CD8-positive, alpha-beta memory T cell (primary cell): ENCODE data around the gene ARHGAP27. TPM values are rescaled to one million over a fixed set of nuclear protein-coding genes. Genes with fewer than 3 reads are reported as not detected.
"Not testable (repeated sequence)": the region's sequence is repeated elsewhere in the genome, so short reads cannot be mapped to it uniquely, and the experiment has no call there.

Source experiments
- CTCF ChIA-PET: fragments of 350-600 bp; sonication (Branson Sonifier 250); formaldehyde crosslinking; loops from one replicate; lab custom pipeline; 2021; ENCODE audit warnings: antibody characterized with exemption; lab: Charles Lee
- POLR2A ChIA-PET: fragments of 350-600 bp; sonication (Branson Sonifier 250); formaldehyde crosslinking; loops from one replicate; lab custom pipeline; 2021; ENCODE audit warnings: antibody characterized with exemption; lab: Charles Lee
- DNase-seq, 5 donors: peaks; one replicate each; pipeline versions ENCODE4 v3.0.0 to v3.0.0-alpha.2; 2020 to 2022; ENCODE audit warnings: mixed read lengths in 1 of 5
- H3K27ac ChIP-seq: one replicate; pipeline ENCODE4 v1.7.0; 2013; ENCODE audit warnings: low read depth, mild to moderate bottlenecking, low read length, moderate library complexity
- H3K27me3 ChIP-seq: 2 replicates; pipeline ENCODE4 v1.7.0; 2013; ENCODE audit warnings: low read length, mild to moderate bottlenecking; ENCODE audit not compliant: insufficient read depth, poor library complexity, severe bottlenecking
- H3K36me3 ChIP-seq: 2 replicates; pipeline ENCODE4 v1.7.0; 2013; ENCODE audit warnings: mild to moderate bottlenecking, low read length, moderate library complexity; ENCODE audit not compliant: insufficient read depth
- H3K4me1 ChIP-seq: 2 replicates; pipeline ENCODE4 v1.7.0; 2013; ENCODE audit warnings: mild to moderate bottlenecking, low read length, moderate library complexity; ENCODE audit not compliant: insufficient read depth
- H3K4me3 ChIP-seq: 2 replicates; pipeline ENCODE4 v1.7.0; 2013; ENCODE audit warnings: mild to moderate bottlenecking, low read length
- H3K9me3 ChIP-seq: 2 replicates; pipeline ENCODE4 v1.7.0; 2013; ENCODE audit warnings: mild to moderate bottlenecking, low read length
- H3K27ac Mint-ChIP-seq, 8 donors: one replicate each; pipeline ENCODE4 v1.8.0; 2020 to 2021; ENCODE audit warnings: mixed read lengths in 8 of 8, mild to moderate bottlenecking in 6 of 8, inconsistent platforms in 3 of 8, moderate library complexity in 3 of 8
- H3K27me3 Mint-ChIP-seq, 2 donors: one replicate each; pipeline ENCODE4 v1.8.0; 2020 to 2021; ENCODE audit warnings: mixed read lengths in 2 of 2, mild to moderate bottlenecking in 1 of 2, moderate library complexity in 1 of 2
- H3K36me3 Mint-ChIP-seq, 3 donors: one replicate each; pipeline ENCODE4 v1.8.0; 2020 to 2021; ENCODE audit warnings: mixed read lengths in 3 of 3, inconsistent platforms in 1 of 3, mild to moderate bottlenecking in 1 of 3
- H3K4me1 Mint-ChIP-seq, 3 donors: one replicate each; pipeline ENCODE4 v1.8.0; 2020 to 2021; ENCODE audit warnings: mixed read lengths in 3 of 3, inconsistent platforms in 1 of 3, mild to moderate bottlenecking in 1 of 3
- H3K4me3 Mint-ChIP-seq, 7 donors: one replicate each; pipeline ENCODE4 v1.8.0; 2020 to 2021; ENCODE audit warnings: mixed read lengths in 7 of 7, mild to moderate bottlenecking in 6 of 7, moderate library complexity in 4 of 7, inconsistent platforms in 2 of 7
- H3K9me3 Mint-ChIP-seq, 5 donors: one replicate each; pipeline ENCODE4 v1.8.0; 2020 to 2022; ENCODE audit warnings: mixed read lengths in 5 of 5, mild to moderate bottlenecking in 3 of 5, moderate library complexity in 2 of 5, inconsistent platforms in 1 of 5
- polyA plus RNA-seq: library from polyadenylated mRNA; unstranded; fragments of 300-500 nt; fragmentation: Illumina TruSeq; gene quantifications from one replicate; pipeline ENCODE4 v1.2.3, GENCODE V29; 2021
- total RNA-seq, 2 experiments: library from RNA; stranded (reverse); gene quantifications; one replicate each; pipeline ENCODE4 v1.2.3, GENCODE V29; 2021

The ARHGAP27 gene
- total and polyA plus RNA-seq, 3 experiments from 2014 or later: 32.3 to 43.8 (median 39.9) TPM

DNA sequence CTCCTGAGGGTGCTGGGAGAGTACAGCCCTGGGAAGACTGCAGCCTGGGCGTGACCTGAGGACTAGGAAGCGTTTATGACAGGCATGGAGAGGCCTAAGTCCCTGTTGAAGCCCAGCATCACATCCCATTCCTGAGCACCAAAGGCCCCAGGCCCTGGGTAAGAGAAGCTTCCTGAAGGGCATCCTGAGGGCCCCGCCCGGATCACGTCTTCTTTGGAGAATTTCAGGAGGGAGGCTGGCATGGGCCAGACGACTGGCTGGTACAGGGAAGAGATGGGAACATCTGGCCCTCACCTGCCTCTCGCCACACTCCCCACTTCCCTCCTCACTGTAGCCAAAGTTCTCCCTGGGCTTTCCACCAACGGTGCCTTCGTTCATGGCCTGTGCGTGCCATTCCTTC lies 11.6 kb upstream of the ARHGAP27 start:
- H3K36me3 ChIP-seq, H3K4me3 Mint-ChIP-seq, H3K4me1 ChIP-seq, DNase-seq, POLR2A ChIA-PET, H3K27ac ChIP-seq, H3K27ac Mint-ChIP-seq, CTCF ChIA-PET, H3K4me3 ChIP-seq, H3K27me3 ChIP-seq, H3K9me3 Mint-ChIP-seq, H3K27me3 Mint-ChIP-seq, H3K9me3 ChIP-seq: not testable (repeated sequence)
- Mint-ChIP-seq H3K4me1 (peaks cover 9 to 14% (median 12%) of the 10 kb centered on the region in 3 donors), H3K36me3 (peaks cover 0 to 39% (median 4%) of the 10 kb centered on the region in 3 donors)

DNA sequence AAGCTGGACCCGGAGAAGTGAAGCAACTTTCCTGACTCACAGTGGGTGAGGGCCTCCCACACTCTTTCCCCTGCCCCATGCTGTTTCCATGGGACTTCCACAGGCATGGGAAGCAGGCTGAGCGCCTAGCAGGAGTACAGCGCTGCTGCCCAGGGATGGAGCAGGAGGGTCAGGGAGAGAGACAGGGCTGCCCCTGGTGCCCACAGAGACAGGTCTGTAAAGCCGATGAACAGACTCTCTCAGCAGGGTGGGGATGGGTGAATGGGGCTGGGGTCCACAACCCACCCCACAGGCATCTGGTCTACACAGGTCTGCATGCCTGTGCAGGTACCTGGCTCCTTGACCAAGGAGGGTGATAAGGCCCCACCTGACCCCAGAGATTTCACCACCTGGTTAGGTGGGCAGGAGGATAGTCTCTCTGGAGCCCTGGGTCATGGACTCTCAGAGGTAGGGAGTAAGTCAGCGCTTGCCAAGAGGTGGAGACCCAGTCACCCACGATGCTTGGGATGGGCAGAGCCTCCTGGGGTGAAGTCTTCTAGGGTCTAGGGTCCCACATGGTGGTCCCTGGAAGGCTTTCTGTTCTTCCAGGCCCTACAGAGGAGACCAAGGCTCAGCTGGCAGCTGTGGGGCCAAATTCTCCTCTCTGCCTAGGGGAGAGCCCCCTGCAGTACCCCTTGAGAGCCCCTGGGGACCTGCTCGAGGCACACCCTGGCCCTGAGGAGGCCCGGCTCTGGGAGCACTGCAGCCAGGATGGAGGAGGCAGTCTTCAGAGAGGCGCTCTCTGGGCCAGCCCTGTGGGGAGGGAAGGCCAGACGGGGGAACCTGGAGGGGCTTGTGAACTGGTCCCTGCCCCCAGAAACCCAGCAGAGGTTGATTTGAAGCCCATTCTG lies 10.9 kb upstream of the ARHGAP27 start:
- Mint-ChIP-seq H3K27ac (peak overlapping the region in 1 of 8 donors; percentile 41), H3K36me3 (peaks cover 0 to 43% (median 4%) of the 10 kb centered on the region in 3 donors), H3K4me1 (peaks cover 9 to 14% (median 12%) of the 10 kb centered on the region in 3 donors)
- H3K9me3 Mint-ChIP-seq, H3K4me3 ChIP-seq, POLR2A ChIA-PET, H3K4me3 Mint-ChIP-seq, CTCF ChIA-PET, H3K9me3 ChIP-seq, DNase-seq, H3K27me3 Mint-ChIP-seq, H3K27me3 ChIP-seq, H3K27ac ChIP-seq, H3K4me1 ChIP-seq, H3K36me3 ChIP-seq: not testable (repeated sequence)

DNA sequence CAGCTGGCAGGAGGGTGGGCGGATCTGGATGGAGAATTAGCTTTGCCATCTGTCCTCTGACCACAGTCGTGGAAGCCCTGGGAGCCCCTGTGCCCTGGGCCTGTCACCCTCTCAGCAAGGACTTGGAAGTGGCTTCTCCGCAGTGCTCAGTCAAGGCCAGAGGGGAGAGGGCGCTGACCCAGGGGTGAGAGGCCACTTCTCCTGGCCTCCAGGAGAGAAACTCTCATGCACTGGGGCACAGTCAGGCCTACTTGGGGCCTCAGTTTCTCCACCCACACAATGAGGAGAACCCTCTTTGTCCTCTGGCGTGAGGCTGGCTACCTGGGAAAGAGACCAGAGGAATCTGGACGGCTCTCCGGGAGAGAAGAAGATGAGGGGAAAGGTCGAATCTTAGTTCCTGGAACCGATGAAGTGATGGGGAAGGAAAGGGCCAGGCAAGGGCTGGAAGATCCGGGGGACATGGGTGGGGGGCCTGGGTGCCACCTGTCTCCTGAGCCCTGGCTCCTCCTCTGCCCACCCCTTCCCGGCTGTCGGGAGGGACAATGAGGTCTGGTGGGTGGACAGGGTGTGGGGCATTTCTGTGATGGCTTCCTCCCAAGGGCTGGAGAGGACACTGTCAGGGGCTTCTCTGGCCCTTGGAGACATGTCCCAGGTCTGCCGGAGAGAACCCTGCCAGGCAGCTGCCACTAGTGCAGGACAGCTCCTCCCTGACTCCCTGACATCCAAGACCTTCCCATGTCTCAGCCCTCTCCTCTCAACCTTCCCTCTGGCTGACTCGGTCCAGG lies 9.0 kb upstream of the ARHGAP27 start:
- Histone ChIP-seq H3K4me1 (peaks cover 4% of the 10 kb centered on the region), H3K36me3 (peaks cover 8% of the 10 kb centered on the region), H3K27me3 (no peaks in the 10 kb centered on the region), H3K4me3 (no peak overlapping the region), H3K9me3 (no peaks in the 10 kb centered on the region), H3K27ac (no peak overlapping the region)
- no peak for DNase-seq
- ChIA-PET CTCF (no interaction called here), POLR2A (no interaction called here)
- Mint-ChIP-seq H3K27ac (peak overlapping the region in 3 of 8 donors; percentile 29 to 72 (median 51)), H3K36me3 (peaks cover 0 to 43% (median 4%) of the 10 kb centered on the region in 3 donors), H3K4me1 (peaks cover 9 to 14% (median 12%) of the 10 kb centered on the region in 3 donors), H3K27me3 (no peaks in the 10 kb centered on the region), H3K4me3 (no peak overlapping the region), H3K9me3 (no peaks in the 10 kb centered on the region)

DNA sequence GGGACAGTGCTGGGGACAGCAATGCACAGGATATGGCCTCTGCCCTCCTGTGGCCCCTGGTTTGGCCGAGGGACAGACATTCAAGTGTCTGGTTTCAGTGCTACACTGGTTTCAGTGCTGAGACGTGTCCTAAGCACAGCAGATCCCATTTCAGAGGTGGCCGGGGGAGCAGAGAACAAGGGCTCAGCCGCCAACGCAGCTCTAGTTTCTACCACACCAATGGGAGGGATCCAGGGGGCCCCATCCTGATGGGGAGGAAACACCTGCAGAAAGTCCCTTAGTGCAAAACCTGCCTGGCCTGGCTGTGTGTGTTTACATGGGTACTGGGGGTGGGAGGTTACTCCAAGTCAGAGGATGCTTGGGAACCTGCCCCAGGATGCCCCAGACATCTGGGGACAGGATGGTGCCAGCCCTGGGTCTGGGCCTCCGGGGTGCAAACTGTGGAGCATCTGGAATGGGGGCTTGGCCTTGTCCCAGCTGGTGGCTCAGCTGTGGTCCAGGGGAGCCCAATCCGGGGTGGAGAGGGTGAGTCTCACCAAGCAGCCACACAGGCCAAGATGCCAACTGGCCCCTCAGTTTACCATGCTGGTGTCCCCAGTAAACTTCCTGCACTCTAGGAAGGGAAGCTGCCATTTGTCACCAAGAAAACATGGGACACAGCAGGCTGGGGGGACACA lies 8.3 kb upstream of the ARHGAP27 start:
- not testable (repeated sequence) for H3K27me3 Mint-ChIP-seq, DNase-seq, H3K4me1 ChIP-seq, H3K27ac ChIP-seq, H3K4me1 Mint-ChIP-seq, H3K4me3 ChIP-seq, H3K27me3 ChIP-seq, H3K9me3 Mint-ChIP-seq, H3K4me3 Mint-ChIP-seq, H3K36me3 ChIP-seq, H3K9me3 ChIP-seq
- ChIA-PET CTCF (interaction anchor here (1.4 kb wide), 1 partner anchor 12 kb away, joined by 6 read pairs; no protein-coding TSS in a partner anchor), POLR2A (interaction anchor here (1.2 kb wide), 1 partner anchor 10 kb away, joined by 7 read pairs; no protein-coding TSS in a partner anchor)
- H3K36me3 Mint-ChIP-seq: peaks cover 0 to 47% (median 4%) of the 10 kb centered on the region in 3 donors
- H3K27ac Mint-ChIP-seq: peak overlapping the region in 4 of 8 donors; percentile 15 to 78 (median 44)

DNA sequence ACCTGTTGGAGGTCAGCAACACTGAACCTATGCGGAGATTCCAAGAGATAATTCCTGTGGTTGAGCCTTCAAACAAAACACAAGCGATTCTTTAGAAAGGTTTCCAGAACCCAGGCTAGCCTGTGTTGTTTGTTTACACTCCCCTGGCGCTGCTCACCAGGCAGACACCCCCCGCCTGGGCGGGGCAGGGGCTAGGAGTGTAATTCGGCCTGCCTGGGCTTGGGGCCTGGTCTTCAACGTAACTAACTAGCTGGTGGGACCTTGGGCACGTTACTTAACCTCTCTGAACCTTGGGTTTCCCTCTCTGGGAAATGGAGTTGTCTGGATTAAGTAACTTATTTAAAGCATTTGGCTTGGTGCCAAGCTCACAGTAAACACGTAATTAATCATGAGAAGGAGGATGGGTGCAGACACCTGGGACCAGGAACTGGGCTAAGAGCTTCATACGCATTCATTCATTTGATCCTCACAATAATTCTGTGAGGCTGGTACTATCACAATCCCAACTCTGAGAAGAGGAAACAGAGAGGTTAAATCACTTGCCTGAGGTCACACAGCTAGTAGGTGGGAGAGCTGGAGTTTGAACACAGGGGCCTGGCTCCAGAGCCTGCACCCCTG lies 7.6 kb upstream of the ARHGAP27 start:
- DNase-seq: no peak
- H3K9me3 Mint-ChIP-seq: no peaks in the 10 kb centered on the region
- Histone ChIP-seq H3K4me1 (no peaks in the 10 kb centered on the region), H3K36me3 (peaks cover 8% of the 10 kb centered on the region), H3K27me3 (no peaks in the 10 kb centered on the region), H3K4me3 (no peak overlapping the region), H3K9me3 (no peaks in the 10 kb centered on the region), H3K27ac (no peak overlapping the region)
- POLR2A ChIA-PET: interaction anchor here (1.2 kb wide), 1 partner anchor 9 kb away, joined by 7 read pairs; no protein-coding TSS in a partner anchor
- CTCF ChIA-PET: interaction anchor here (1.4 kb wide), 1 partner anchor 11 kb away, joined by 6 read pairs; no protein-coding TSS in a partner anchor
- peaks cover 2 to 4% (median 3%) of the 10 kb centered on the region in 3 donors for H3K4me1 Mint-ChIP-seq
- H3K4me3 Mint-ChIP-seq: no peak overlapping the region
- no peaks in the 10 kb centered on the region for H3K27me3 Mint-ChIP-seq
- peaks cover 0 to 49% (median 4%) of the 10 kb centered on the region in 3 donors for H3K36me3 Mint-ChIP-seq
- peak overlapping the region in 7 of 8 donors; percentile 17 to 93 (median 68) for H3K27ac Mint-ChIP-seq

DNA sequence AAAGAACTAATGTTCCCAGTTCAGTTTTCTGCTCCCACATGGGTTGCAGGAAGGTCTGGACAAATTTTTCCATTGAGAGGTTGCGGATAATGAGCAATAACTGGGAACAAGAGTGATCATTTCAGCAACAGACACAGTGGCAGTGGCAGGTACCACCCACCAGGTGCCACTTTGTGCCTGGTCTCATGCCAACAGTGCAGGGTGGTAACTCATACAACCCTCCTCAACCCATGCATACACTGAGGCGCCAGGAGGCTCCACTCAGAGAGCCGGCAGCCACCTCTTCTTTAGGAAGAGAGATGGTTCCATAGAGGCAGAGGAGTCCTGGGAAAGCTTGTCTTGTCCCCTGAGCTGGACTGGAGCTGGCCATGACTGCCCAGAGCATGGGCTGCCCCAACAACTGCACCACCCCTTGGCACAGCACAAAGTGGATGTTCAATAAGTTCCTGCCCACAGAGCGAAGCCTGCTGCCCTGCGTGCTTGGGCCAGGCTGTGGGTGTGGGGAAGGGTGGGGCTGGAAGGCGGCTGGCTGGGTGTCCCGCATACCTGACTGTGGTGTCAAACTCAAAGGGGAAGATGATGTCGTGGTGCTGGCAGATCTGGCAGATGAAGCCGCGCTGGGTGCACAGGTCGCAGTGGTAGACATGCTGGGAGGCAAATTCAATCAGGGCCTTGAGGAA lies 6.4 kb upstream of the ARHGAP27 start:
- CTCF ChIA-PET: no interaction called here
- H3K27ac ChIP-seq: no peak overlapping the region
- no peaks in the 10 kb centered on the region for H3K27me3 ChIP-seq
- peaks cover 8% of the 10 kb centered on the region for H3K36me3 ChIP-seq
- POLR2A ChIA-PET: no interaction called here
- Mint-ChIP-seq H3K36me3 (peaks cover 0 to 43% (median 0%) of the 10 kb centered on the region in 3 donors), H3K4me1 (peaks cover 0 to 4% (median 0%) of the 10 kb centered on the region in 3 donors), H3K4me3 (no peak overlapping the region), H3K27me3 (no peaks in the 10 kb centered on the region), H3K27ac (peak overlapping the region in 1 of 8 donors; percentile 89), H3K9me3 (no peaks in the 10 kb centered on the region)
- no peaks in the 10 kb centered on the region for H3K9me3 ChIP-seq
- H3K4me3 ChIP-seq: no peak overlapping the region
- H3K4me1 ChIP-seq: no peaks in the 10 kb centered on the region
- DNase-seq: peak in 1 of 5 donors; percentile 39
